HG03354 (cell line): ENCODE measurements around the gene SPRYD3.

Source experiments
- ATAC-seq: cut with Tn5 transposase; IDR thresholded peaks from one replicate; pipeline ENCODE4 v1.9.1; 2021; ENCODE audit warnings: mild to moderate bottlenecking; ENCODE audit not compliant: unreplicated experiment, poor library complexity, severe bottlenecking

SPRYD3 gene

DNA sequence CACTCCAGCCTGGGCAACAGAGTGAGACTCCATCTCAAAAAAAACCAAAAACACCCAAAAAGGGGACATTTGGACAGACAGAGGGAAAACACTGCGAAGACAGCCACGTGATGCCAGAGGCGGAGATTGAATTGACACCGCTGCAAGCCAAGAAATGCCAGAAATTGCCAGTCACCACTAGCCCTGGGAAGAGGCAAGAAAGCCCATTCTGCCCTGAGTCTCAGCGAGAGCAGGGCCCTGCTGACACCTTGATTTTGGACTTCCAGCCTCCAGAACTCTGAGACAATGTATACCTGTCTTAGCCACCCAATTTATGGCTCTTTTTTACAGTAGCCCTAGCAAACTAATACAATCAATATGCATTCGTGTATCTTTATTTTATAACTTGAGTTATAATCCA lies 10.9 kb upstream of the SPRYD3 start:
- no peak for ATAC-seq

GRCh38 chr12:53086361-53086760 lies 7.2 kb upstream of the SPRYD3 start:
- no peak for ATAC-seq

DNA sequence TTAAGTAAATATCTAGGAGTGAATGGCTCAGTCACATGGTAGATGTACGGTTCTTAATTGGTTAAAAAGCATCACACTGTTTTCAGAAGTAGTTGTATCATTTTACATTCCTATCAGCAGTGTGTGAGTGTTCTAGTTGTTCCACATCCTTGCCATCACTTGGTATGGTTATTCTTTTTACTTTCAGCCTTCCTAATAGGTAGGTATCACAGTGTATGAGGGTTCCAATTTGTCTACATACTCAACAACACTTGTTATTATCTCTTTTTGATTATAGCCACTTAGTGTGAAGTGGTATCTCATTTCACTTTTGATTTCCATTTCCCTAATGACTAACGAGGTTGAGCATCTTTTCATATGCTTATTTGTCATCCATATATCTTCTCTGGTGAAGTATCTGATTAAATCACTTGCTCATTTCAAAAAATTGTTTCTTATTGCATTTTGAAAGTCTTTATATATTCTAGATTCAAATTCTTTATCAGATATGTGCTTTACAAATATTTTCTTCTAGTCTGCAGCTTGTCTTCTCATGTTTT lies 3.5 kb upstream of the SPRYD3 start:
- no peak for ATAC-seq

- peak; percentile 33 for ATAC-seq
These were observed 565 bp downstream of the SPRYD3 start for GRCh38 chr12:53078425-53079225.

DNA sequence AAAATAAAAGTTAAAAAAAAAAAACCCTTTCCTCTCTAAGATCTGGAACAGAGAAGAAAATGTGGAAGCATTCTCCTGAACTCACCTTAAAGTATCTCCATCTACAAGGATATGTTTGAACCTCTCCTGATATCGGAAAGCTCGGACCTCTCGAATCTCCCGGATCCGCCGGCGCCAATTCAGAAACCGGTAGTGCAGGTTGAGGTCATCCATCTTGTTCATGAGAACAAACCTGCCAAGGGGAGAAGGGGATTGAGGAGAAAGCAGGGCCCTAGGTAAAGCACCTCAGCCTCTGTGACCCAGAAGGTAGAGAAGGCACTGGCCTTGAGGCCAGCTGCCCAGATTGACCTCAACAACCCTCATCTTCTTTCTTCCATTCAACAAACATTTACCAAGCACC lies 2.2 kb downstream of the SPRYD3 start:
- no peak for ATAC-seq

DNA sequence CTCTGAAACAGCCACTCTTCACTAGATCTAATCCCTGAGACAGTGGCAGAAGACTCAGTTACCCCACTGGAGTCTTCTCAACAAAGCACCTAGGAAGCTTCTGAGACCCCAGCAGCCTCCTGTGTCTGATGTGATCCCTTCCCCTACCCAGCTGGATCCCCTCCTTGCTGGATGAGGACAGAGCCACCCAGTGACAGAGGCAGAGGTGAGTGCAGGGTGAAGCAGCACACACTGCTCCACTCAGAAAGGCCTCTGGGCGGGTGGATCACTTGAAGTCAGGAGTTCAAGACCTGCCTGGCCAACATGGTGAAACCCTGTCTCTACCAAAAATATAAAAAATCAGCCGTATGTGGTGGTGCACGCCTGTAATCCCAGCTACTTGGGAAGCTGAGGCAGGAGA lies 2.7 kb downstream of the SPRYD3 start:
- ATAC-seq, result no peak

DNA sequence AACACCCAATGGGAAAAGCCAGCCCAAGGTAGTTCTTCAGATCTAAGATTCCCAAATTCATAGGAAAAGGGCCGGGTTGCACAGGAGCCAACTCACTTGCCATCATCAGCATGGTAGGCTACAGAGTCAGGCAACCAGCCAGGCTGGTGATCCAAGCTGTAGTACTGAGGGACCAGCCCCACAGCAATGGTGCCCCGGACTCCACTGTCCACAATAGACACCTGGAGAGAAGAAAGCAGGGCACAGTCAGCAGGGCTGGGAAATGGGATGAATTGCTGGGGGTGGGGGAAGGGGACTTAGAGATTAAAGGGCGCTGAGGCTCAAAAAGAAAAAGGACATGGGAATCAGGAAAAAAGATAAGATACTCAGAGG lies 4.2 kb downstream of the SPRYD3 start:
- no peak for ATAC-seq

GRCh38 chr12:53074283-53074998 lies 4.7 kb downstream of the SPRYD3 start:
- ATAC-seq, result no peak

DNA sequence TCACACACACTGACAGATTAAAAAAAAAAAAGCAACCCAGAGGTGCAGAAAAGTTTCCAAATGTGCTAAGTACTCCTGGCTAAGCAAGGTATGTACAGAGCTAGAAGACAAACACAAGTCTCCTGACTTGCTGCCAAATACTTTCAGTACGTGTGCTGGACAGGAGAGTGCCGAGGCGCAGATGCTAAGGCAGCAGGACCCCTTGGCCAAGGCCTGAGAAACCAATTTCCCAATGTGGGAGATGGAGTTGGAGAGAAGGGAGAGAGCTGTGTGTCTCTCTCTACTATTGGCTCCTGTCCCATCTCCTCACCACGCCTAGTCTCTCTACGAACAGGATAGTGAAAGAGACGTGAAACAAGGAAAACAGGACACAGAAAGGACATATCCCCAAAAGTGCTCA lies 5.3 kb downstream of the SPRYD3 start:
- ATAC-seq, result no peak

DNA sequence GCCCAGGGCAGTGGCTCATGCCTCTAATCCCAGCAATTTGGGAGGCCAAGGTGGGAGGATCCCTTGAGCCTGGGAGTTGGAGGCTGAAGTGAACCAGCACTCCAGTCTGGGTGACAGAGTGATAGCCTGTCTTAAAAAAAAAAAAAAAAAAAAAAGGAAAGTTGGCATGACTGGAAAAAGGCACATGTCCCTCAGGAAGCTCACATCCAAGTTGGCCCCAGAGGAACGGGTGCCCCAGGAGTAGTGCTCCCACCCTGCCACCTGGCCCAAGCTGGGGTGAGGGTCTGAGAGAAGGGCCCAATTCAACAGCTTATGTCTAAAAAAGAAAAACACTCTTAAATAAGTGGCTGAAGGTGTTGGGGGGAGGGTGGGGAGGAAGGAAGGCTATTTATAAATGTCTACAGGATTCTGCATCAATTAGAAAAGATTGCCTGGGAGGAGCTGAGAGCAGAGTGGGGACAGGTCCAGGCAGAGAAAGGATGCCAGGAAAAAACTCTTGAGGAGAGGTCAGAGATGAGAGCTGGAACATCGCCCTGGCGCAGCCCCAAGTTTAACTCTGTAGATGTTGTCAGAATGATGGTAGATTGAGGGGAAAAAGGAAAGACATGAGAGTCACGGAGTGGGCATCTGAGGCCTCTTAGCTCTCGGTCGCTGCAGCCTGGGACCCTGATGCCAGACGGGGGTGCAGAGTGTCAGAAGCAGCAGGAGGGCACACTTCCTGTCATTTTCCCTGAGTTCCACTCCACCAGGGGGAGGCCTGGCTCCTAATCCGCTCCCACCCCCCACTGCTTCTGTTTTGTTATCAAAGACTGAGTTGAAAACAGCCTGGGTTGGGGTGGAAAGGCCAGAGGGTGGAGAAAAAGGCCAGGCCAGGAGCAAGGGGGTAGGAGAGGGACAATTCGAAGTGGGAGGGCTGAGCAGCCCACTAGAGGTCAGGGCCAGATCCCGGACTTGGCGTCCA lies 7.3 kb downstream of the SPRYD3 start:
- no peak for ATAC-seq

GRCh38 chr12:53070877-53071492 lies 8.2 kb downstream of the SPRYD3 start:
- no peak for ATAC-seq

DNA sequence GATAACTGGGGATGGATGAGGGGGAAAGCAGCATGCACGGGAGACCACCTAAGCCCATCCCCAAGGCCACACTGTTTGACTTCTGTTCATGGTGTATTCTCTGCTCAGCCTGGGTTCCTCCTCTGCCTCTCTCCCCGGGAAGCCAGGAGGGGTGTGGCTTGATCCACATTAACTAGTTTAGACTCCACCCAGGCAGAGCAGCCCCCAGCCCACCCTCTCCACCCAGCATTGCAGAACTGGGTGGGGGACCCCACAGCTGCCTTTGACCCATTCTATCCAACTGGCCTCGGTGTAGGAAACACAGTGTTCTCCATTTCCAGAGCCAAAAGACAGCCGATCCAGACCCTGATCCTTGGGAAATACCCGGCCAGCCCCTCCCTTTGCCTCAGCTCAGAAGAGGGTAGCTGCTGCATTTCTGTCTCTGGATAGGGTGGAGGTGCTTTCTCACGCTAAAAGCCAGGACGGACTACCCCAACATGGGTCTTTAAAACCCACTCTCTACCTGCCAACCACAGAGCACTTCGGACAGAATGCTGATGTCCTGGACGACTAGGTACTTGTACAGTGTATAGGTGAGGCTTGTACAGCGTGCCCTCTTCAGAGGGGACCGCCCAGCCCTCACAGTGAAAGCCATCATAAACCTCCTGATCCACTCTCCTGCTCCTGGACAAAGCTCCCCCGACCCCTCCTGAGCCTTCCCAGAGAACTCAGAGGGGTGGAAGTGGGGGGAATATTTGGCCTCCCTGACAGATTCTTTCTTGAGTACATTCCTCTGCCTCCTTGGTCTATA lies 9.4 kb downstream of the SPRYD3 start:
- ATAC-seq, result no peak

DNA sequence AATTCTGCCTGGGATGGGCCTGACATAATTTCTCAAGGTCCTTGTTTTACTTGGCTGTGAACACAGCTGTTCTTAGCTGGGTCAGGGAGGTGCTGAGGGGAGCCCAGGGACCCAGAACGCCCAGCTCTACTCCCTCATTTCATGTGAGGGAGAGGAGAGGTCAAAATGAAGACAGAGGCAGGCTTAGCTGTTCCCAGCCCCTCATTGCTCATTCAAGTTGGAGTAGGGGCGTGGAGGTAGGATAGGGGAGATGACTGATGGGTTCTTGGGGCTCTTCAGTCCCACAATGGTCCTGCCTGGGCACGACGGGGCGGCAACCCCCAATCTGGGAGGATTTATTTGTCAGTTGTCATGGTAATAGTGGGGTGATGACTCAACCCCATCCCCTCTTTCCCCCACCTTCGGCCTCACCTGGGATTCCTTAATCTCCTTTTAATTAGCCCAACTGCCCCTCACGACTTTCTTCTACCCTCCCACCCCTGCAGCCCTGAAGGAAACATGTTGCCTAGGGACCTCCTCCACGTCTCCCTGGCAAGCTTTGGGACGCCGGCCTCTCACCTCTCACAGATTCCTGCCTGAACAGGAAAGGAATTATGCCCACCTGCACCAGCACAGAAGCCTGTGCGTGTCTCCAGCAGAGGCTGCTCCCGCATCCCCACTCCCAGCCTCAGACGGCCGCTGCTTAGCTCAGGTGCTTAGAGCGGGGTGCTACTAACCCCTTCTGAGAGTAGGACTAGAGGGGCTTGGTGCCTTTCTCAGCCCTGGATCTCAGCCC lies 10.2 kb downstream of the SPRYD3 start:
- no peak for ATAC-seq

DNA sequence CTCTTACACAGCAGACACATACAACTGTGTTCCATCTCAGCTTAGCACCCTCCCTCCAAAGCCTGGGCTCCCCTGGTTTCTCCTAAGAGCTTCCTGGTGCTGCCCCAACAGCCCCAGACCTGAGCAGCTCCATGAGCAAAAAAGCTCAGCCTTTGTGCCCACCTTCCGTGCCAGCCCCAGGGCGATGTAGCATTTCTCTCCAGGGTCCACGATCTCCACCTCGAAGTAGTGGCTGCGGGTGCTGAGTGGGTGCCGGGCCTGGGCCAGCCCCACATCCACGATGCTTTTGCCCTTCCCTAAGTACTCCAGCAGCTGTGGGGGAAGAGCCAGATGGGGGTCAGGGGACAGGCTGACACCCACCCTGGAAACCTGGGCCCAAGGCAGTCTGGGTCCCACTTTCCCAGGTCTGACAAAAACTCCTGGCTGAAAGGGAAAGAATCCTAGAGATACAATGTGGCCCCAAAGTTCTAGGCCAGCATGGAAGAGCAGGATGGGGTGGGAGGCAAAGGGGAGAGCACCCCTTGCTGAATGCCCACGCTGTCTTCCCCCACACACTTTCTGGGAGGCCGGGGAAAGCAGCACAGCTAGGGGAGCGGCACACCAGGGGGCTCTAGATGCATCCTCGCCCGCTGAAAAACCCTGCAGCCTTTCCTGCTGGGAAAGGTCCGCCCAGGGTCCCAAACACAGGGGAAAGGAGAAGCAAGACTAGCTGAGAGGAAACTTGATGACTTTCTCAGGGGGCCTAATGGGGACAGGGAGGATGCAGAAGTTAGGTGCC lies 11.0 kb downstream of the SPRYD3 start:
- ATAC-seq, result no peak

DNA sequence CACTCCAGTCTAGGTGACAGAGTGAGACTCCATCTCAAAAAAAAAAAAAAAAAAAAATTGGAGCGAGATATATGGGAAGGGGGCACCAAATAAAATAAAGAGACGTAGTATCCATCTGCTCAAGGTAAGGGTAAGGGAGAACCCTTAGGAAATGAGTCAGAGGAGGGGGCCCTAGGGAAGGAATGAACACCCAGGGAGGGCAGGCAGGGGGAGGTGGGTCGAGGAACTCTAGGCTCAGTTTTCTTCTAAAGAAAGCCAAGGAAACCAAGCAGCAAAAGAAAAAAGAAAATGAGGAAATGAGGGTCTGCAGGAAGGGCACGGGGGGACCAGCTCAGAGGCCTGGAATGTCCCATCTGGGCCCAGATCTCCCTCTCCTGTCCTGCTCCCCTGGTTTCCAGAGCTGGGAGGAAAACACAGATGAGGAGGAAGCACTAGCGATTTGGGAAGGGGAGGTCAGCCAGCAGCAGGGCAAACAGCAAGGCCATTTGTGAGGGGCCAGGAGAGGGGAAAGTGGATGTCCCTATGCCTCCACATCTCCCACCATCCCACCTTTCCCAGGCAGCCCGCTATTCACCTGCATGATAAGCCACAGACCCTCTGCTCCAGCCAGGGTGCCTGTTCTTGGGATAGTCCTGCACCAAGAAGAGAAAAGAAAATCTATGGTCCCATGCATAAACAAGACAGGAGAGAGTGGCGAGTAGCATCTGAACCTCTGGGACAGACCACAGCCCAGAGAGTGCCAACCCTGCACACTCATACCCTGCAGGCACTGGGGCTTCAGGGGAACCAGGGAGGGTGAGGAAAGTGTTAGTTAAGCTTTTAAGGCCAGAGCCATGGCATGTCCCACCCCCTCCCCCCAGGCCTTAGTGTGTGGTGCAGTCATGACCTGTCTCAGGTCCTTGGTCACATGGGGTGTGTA lies 11.9 kb downstream of the SPRYD3 start:
- no peak for ATAC-seq
